GM12801 (cell line): ENCODE measurements around the gene QRICH2.

Source experiments
- CTCF ChIP-seq: IDR thresholded peaks from one replicate; pipeline ENCODE4 v1.5.1; 2011; ENCODE audit warnings: control low read depth; ENCODE audit not compliant: insufficient read length; ENCODE audit errors: extremely low read depth

The QRICH2 gene

GRCh38 chr17:76264755-76265623 lies 43.1 kb downstream of the QRICH2 start, which contains the start of gene UBALD2:
Gene UBALD2 (plus strand): TSS chr17:76265348. CDS start chr17:76265506, 158 bp downstream.
- TF ChIP-seq CTCF = no peak

GRCh38 chr17:76264425-76264754 lies 43.7 kb downstream of the QRICH2 start:
- TF ChIP-seq CTCF = no peak

- no peak for TF ChIP-seq CTCF
Measured at GRCh38 chr17:76263896-76264295, 44.2 kb downstream of the QRICH2 start.

GRCh38 chr17:76262732-76263344 lies 45.2 kb downstream of the QRICH2 start:
- TF ChIP-seq CTCF = no peak

GRCh38 chr17:76261421-76262215 lies 46.5 kb downstream of the QRICH2 start:
- TF ChIP-seq CTCF = no peak

- TF ChIP-seq CTCF = no peak
Measured at GRCh38 chr17:76260669-76261068, 47.4 kb downstream of the QRICH2 start.

GRCh38 chr17:76260220-76260619 lies 47.9 kb downstream of the QRICH2 start:
- no peak for TF ChIP-seq CTCF
